NCI-H2107 treated with DMSO at 0.1 percent for 48 hours (cell line): ENCODE data around the gene PLCB4.

ENCODE experiments used
- DNase-seq: peaks from one replicate; lab custom pipeline; 2025; ENCODE audit not compliant: unreplicated experiment; lab: John Stamatoyannopoulos, UW

PLCB4 gene

DNA sequence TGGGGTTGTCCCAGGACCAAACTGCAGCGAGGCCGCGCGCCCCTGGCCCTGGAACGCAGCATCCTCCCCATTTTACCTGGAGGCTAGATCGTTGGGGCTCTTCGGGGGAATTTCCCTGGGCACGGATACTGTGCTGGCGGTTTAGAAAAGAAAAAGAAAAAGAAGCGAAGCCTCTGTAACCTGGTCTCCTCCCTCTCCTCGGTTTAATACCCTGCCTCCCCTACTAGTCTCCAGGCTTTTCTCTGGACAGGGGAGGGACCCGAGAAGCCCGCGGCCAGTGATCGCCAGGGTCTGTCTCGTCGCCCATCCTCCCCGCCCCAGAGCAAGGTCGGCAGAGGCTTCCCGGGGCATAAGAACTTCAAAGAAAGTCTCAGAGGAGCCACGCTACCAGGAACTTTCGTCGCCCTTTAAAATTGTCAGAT is 439.4 kb downstream of the PLCB4 start:
- DNase-seq, result no peak

DNA sequence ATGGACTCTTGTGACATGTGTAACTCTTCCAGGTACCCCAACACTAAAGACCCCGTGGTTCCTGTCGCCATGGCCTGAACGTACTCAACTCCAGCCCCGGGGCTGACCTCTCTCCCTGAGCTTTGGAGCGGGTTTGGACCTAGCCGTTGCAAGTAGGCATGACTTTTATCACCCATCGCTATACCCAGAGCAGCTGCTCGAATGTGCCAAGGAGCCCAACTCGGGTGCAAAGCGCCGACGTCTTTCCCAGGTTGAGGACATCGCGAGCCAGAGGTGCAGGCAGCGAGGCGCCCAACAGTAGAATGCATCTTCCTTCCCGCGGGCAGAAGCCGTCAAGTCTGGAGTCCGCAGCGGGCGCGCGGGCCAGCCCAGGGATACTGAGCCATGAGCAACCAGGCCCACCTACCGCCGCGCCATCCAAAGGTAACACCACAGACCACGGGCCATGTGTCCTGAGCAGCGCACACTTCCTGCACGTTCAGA is 439.9 kb downstream of the PLCB4 start:
- no peak for DNase-seq

DNA sequence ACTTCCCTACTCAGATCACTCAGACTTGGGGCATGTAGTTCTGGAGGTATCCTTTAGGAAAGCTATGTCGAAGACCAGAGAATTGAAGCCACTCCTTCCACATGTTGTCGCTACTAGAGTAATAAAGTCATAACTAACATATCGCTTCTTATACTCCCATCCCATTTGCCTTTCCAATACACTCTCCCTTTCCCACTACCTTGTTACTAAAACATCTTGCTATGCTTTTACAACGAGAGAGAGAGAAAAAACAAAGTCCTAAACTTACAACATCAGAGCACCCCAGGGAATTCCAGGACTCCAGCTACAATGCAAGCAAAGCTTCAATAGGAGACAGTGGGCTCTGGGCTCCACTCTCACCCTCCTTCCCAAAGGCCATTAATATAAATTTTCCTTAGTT is 440.4 kb downstream of the PLCB4 start:
- no peak for DNase-seq

DNA sequence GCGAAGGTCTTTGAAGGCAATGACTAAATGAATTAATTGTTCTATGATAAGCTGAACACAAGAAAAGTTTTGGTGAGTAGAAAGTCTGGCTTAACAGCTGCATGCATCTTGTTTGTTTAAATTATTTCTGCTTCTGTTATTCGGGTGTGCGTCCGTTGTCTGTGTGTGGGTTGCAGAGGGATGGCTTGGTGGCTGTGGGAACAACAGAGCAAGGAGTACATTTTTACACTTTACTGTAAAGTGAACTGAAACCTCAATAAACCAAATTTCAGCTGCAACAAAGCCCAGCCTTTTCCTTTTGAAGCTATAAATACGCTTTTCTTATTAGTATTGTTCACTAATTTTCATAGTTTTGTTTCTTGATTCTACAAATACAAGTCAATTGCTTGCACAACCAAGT is 442.0 kb downstream of the PLCB4 start:
- no peak for DNase-seq

DNA sequence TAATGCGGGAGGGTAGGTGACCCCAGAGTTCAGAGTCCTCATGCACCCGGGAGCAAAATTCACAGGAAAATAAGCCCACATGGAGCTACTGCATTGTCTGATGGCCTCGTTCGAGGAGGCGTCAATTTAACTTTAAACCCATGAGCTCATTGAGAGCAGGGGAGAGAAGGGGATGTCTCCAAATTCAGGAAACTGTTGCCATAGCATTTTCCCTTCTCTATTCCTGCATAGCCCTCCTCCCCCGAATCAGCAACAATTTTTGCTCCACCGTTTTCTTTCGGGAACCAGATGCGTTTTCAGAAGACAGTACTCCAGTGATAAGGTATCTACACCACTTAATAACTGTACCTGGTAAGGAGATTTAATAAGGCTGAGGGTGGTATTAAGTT is 445.2 kb downstream of the PLCB4 start:
- no peak for DNase-seq

DNA sequence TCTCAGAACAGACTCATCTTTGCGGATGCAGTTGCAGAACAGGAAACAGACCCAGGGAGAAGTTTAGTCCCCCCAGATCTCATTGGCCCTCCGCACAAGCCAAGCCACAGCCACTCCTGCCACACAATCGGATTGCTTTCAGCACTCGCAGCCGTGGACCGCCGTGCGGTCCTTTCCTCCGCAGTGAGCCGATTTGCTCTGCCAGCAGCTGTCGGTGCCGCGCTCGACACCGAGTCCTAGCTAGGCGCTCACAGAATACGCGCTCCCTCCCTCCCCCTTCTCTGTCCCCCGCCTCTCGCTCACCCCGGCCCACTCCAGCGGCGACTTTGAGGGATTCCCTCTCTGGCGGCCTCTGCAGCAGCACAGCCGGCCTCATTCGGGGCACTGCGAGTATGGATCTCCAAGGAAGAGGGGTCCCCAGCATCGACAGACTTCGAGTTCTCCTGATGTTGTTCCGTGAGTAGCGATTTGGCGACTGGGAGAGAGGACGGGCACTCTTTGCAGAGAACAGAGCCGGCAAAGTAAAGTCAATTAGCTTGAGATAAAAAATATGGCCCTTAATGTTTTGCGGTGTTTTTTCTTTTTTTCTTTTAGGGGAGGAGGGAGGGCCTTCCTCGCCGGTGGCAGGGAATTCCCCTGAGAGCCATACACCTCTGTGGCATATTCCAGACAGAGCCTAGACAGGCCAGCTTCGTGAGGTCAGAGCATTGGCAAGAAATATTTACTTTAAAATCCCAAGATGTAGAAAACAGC is 445.8 kb downstream of the PLCB4 start, which contains the start of gene LAMP5:
Gene LAMP5, plus strand, starts transcription at position 130 of the 753 bp plus-strand sequence. Its CDS starts 263 bp downstream, at position 393.
- peak; percentile 35 for DNase-seq

DNA sequence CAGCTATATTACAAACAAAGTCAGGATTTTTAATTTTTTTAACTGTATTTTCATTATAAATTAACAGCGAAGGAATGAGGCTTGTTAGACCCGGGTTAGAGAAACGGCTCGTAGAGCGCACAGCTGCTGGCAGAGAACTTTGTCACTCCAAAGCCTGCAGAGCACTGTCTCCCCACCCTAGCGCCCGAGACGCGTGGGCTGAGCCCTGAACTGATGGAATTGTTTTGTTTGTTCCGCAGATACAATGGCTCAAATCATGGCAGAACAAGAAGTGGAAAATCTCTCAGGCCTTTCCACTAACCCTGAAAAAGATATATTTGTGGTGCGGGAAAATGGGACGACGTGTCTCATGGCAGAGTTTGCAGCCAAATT is 446.3 kb downstream of the PLCB4 start:
- DNase-seq, result no peak

DNA sequence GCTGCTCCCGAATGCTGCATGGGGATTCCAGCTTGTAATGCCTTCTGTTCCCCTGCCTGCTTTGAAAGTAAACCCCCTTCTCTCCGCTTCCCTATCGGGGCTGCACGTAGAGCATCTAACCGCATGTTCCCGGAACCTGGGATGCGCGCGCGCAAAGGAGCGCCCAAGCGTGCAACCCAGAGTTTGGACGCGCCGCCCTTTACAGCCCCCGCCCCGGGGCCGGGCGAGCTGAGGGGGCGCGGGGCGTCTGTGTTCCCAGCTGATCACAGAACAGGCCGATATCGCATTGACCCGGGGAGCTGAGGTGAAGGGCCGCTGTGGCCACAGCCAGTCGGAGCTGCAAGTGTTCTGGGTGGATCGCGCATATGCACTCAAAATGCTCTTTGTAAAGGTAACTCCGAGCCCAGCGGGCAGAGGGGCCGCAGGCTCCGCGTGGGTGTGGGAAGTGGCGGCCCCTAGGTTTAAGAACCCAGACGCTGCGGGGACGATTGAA is 446.9 kb downstream of the PLCB4 start:
- DNase-seq, result no peak

DNA sequence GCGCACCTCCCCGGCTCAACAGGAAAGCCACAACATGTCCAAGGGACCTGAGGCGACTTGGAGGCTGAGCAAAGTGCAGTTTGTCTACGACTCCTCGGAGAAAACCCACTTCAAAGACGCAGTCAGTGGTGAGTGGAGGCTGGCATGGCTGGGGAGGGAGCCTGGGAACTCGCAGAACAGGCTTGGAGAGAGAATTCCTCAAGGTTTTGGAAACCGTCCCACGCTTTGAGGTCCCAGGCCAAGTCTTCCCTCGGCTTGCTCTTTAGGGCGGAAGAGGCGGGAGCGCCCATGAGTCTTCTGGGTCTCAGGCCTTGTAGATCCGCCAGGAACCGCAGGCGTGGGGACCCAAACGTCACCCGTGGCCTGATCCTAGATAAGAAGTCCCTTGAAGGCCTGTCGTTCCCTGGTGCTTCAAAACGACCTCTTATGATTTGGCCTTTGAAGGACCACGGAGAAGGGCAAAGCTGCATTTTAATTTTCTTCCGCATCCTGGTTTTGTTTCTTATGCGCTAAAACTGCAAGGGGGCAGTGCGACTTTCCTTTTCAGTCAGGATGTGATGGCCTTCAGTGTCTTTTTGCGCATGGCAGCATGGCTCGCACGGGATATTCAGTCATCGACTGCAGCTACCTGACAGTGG is 447.5 kb downstream of the PLCB4 start:
- no peak for DNase-seq

DNA sequence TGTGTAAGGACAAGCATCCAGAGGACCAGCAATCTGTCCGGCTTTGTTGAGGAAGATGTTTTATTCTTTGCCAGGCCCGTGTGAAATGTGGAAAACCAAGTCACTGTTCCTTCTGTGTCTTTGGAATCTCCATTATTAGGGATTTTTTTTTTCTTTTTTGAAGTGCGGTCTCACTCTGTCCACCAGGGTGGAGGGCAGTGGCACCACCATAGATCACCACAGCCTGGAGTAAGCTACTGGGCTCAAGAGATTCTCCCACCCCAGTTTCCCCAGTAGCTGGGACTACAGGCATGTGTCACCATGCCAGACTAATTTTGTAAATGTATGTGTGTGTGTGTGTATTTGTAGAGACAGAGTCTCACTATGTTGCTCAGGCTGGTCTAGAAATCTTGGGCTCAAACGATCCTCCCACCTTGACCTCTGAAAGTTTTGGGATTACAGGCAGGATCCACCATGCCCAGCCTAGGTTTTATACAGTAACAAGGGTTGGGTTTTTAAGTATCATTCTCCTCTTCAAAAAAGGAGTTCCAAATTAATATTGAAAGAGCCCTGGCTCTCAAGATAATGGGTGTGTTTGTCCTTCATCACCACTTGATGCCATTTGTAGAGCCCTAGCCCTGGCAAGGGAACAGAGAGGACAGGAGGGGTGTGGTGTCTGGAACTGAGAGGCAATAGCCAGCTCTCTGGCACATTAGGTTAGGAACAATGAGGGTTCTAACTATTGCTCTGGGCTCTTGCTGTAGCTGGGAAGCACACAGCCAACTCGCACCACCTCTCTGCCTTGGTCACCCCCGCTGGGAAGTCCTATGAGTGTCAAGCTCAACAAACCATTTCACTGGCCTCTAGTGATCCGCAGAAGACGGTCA is 448.6 kb downstream of the PLCB4 start:
- no peak for DNase-seq

DNA sequence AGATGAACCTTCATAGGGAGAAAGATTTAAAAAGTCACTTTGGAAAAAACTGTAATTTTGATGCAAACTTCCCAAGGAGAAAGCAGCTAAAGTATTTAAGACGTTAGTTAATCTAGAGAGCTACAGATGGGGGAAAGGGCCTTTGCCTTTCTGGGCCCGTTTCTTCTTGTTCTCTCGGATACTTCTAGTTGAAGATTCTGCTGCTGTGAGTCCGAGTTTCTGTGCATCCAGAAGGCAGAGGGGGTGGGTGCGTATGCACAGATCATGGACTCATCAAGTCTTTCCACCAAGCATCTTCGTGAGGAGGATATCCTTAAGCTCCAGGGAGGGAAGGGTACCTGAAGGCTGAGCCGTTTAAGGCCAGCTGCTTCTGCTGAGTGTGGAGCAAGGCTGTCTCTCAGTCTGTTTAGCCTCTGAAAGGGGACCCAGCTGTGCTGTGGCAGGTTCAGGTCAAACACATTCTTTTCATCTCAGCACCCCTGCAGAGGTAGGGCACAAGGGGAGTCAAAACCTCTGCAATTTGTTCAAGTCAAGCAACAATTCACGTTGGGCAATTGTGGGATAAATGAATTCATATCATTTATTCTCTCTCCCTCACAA is 449.8 kb downstream of the PLCB4 start:
- DNase-seq, result no peak

DNA sequence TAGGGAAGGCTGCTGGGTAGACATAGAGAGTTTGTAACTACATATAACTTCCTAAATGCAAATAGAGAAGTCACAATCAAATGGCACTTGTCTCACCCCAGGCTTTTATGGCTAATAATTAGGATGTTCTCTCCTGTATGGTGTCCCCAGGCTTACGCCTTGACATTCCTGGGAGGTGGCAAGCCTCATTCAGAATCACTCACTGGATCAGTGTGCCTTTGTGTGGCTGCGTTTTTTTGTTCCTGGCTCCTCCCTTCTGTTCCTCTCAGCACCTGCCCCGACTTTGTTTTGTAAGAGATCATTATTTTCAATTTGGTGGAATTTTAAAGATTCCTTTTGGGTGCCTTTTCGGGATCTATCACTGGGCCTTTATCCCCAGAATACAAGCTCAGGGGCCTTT is 451.2 kb downstream of the PLCB4 start:
- DNase-seq, result peak; percentile 55

DNA sequence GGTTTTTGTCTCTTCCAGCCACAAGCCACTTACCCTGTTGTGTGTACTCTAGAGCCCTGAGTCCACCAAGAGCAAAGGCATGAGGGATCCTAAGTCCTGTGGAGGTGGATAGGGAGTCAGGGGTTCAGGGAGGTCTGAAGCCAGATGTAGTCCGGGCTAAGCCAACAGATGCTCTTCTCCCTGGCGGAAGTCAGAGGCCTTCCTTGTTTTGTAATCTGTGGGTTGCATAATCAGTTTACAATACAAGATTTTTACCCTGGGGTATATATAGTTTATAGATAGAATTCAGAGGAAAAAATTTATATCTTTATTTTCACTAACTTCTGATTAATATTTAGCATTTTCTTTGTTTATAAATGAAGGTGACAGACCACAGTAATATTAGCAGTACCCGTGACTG is 454.7 kb downstream of the PLCB4 start:
- DNase-seq, result no peak
